Hepatocyte (in vitro differentiated cells): ENCODE data around the gene MSRB1. TPM values are rescaled to one million over a fixed set of nuclear protein-coding genes. Genes with fewer than 3 reads are reported as not detected.
A peak's percentile ranks its signal among the peaks of the same experiment; 100 is the strongest.

Experiments used
- DNase-seq: peaks from one replicate; pipeline ENCODE4 v3.0.0-alpha.2; 2016; ENCODE audit warnings: low spot score
- H2AFZ ChIP-seq: fragments of 200-600 bp; sonication (generic); 2 replicates; pipeline ENCODE4 v1.6.0; 2016; ENCODE audit warnings: antibody characterized with exemption, mild to moderate bottlenecking
- H3K27ac ChIP-seq: fragments of 200-600 bp; sonication (generic); 2 replicates; pipeline ENCODE4 v1.5.1; 2016; ENCODE audit warnings: mild to moderate bottlenecking
- H3K27me3 ChIP-seq: fragments of 200-600 bp; sonication (generic); 2 replicates; pipeline ENCODE4 v1.6.1; 2016
- H3K36me3 ChIP-seq: fragments of 200-600 bp; sonication (generic); replicated peaks from 2 replicates; pipeline ENCODE4 v1.5.1; 2016; ENCODE audit warnings: low read depth; ENCODE audit not compliant: insufficient read depth
- H3K4me1 ChIP-seq: fragments of 200-600 bp; sonication (generic); 2 replicates; pipeline ENCODE4 v1.5.1; 2016; ENCODE audit warnings: mild to moderate bottlenecking, moderate library complexity; ENCODE audit not compliant: insufficient read depth
- H3K4me2 ChIP-seq: fragments of 200-600 bp; sonication (generic); 2 replicates; pipeline ENCODE4 v1.6.0; 2016
- H3K4me3 ChIP-seq: fragments of 200-600 bp; sonication (generic); 2 replicates; pipeline ENCODE4 v1.5.1; 2016; ENCODE audit warnings: mild to moderate bottlenecking
- H3K79me2 ChIP-seq: fragments of 200-600 bp; sonication (generic); 2 replicates; pipeline ENCODE4 v1.6.0; 2017; ENCODE audit warnings: mild to moderate bottlenecking
- H3K9me2 ChIP-seq: fragments of 200-600 bp; sonication (generic); replicated peaks from 2 replicates; pipeline ENCODE4 v1.6.0; 2017; ENCODE audit warnings: mild to moderate bottlenecking; ENCODE audit not compliant: insufficient read depth
- H3K9me3 ChIP-seq: fragments of 200-600 bp; sonication (generic); 2 replicates; pipeline ENCODE4 v1.5.1; 2016; ENCODE audit warnings: low read depth, mild to moderate bottlenecking
- H4K20me1 ChIP-seq: fragments of 200-600 bp; sonication (generic); 2 replicates; pipeline ENCODE4 v1.6.0; 2016; ENCODE audit warnings: mild to moderate bottlenecking; ENCODE audit not compliant: insufficient read depth, poor library complexity, severe bottlenecking
- EZH2 ChIP-seq: fragments of 200-600 bp; sonication (generic); IDR thresholded peaks from 2 replicates; pipeline ENCODE4 v1.6.1; 2016; ENCODE audit warnings: antibody characterized with exemption, mild to moderate bottlenecking, borderline replicate concordance
- EZH2phosphoT487 ChIP-seq: fragments of 200-600 bp; sonication (generic); IDR thresholded peaks from one replicate; pipeline ENCODE4 v1.6.1; 2018; ENCODE audit warnings: antibody characterized with exemption, mild to moderate bottlenecking, low read depth, moderate library complexity; ENCODE audit not compliant: unreplicated experiment, severe bottlenecking
- WGBS: methylation state at CpG from one replicate; pipeline ENCODE4 v1.1.6; 2016; ENCODE audit warnings: low lambda C conversion rate; ENCODE audit errors: missing lambda C conversion rate; 5-methylcytosine and 5-hydroxymethylcytosine counted together
- polyA plus RNA-seq: library from polyadenylated mRNA; unstranded; fragments of >200 nt; fragmentation: Nextera tagmentation; extraction: Ambion mirVana; gene quantifications from 2 replicates; pipeline ENCODE4 v1.2.1, GENCODE V29; 2016
- total RNA-seq: library from RNA; depleted of rRNA; stranded (reverse); fragments of >200 nt; gene quantifications from 2 replicates; pipeline ENCODE4 v1.2.3, GENCODE V29; 2014
- TF ChIP-seq, protein P1 (sequence below): fragments of 200-600 bp; sonication (generic); IDR thresholded peaks from 2 replicates; pipeline ENCODE4 v1.5.1; 2016; ENCODE audit warnings: antibody characterized with exemption, mild to moderate bottlenecking; ENCODE audit not compliant: poor library complexity

The MSRB1 gene
- total and polyA plus RNA-seq, 2 experiments from 2014 or later = 31.3 to 62.4 TPM

DNA sequence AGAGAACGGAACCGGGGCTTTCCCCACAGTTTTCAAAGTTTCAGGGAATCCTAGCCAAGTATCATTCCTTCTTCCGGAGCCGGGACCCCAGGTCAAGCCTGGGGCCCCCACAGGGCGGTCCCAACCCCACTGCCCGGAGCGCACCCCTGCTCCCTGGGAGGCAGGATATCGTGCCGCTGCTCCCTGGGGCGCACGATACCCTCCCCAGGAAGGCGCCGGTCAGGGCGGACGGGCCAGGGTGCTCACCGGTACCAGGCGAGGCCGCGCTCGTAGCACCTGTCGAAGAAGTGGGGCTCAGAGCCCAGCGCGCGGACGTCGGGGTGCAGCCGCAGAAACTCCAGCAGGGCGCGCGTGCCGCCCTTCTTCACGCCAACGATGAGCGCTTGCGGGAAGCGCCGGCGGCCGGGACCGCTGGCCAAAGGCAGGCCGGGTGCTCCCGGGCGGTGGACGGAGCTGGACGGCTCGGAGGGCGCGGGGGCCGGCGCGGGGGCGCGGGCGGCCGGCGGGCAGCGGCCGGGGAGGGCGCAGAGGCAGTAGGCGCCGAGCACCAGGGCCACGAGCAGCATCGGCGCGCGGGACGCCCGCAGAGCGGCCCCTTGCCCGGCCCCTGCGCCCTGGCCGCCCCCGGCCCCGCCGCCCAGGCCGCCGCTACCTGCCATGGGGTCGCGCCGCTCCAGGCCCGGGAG lies 25.2 kb downstream of the MSRB1 start:
- DNase-seq = no peak
- peaks cover 67% of the 10 kb centered on the region for H3K27me3 ChIP-seq

DNA sequence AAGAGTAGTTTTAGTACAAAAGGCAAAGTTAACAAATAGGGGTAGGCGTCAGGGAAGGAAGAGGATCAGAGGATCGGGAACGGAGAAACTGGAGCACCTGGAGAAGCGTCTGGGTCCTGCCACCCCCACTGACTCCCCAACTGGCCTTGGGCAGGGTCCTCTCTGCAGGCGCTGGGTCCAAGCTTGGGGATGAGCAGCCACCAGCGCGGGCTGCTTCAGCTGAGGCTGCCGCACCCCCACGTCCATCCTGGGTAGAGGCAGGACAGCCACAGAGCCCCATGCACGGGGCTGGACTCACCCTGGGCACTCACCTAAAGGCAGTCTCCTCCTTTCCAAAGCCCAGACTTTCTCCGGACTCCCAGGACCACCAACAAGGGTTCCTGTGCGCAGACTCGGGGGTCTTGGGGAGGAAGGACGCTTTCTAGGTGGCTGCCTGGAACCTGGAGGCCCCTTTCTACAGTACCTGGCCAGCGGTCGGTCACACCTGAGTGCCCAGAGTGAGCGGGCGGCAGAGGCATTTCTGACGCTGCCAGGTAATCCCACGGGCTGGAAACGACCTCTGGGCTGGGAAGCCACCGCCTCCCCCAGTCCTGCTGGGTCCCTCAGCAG lies 25.8 kb downstream of the MSRB1 start:
- Histone ChIP-seq H3K9me2 (no peaks in the 10 kb centered on the region), H3K79me2 (no peaks in the 10 kb centered on the region), H3K4me2 (no peak overlapping the region), H4K20me1 (no peaks in the 10 kb centered on the region), H3K4me1 (peaks cover 11% of the 10 kb centered on the region), H3K9me3 (no peaks in the 10 kb centered on the region), H3K36me3 (no peaks in the 10 kb centered on the region), H3K4me3 (no peak overlapping the region), H3K27ac (no peak overlapping the region), H2AFZ (no peak overlapping the region), H3K27me3 (peaks cover 67% of the 10 kb centered on the region)
- TF ChIP-seq EZH2phosphoT487 = no peak
- TF ChIP-seq, protein P1, sequence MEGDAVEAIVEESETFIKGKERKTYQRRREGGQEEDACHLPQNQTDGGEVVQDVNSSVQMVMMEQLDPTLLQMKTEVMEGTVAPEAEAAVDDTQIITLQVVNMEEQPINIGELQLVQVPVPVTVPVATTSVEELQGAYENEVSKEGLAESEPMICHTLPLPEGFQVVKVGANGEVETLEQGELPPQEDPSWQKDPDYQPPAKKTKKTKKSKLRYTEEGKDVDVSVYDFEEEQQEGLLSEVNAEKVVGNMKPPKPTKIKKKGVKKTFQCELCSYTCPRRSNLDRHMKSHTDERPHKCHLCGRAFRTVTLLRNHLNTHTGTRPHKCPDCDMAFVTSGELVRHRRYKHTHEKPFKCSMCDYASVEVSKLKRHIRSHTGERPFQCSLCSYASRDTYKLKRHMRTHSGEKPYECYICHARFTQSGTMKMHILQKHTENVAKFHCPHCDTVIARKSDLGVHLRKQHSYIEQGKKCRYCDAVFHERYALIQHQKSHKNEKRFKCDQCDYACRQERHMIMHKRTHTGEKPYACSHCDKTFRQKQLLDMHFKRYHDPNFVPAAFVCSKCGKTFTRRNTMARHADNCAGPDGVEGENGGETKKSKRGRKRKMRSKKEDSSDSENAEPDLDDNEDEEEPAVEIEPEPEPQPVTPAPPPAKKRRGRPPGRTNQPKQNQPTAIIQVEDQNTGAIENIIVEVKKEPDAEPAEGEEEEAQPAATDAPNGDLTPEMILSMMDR = no peak
- no peak for DNase-seq
- WGBS = 18% methylated on average over 22 of the region's 22 CpGs

More for the DNA sequence above, 25.2 kb downstream of the MSRB1 start:
- 8% methylated on average over 46 of the region's 81 CpGs for WGBS
- H2AFZ ChIP-seq = no peak overlapping the region
- no peaks in the 10 kb centered on the region for H3K9me2 ChIP-seq
- H3K36me3 ChIP-seq = no peaks in the 10 kb centered on the region
- peak overlapping the region; percentile 70 for H3K4me2 ChIP-seq
- H3K27ac ChIP-seq = no peak overlapping the region
- no peak overlapping the region for H3K4me3 ChIP-seq
- H3K79me2 ChIP-seq = no peaks in the 10 kb centered on the region
- TF ChIP-seq, protein P1 = no peak
- peak; percentile 86 for TF ChIP-seq EZH2
- H4K20me1 ChIP-seq = no peaks in the 10 kb centered on the region
- no peaks in the 10 kb centered on the region for H3K9me3 ChIP-seq
- peaks cover 11% of the 10 kb centered on the region for H3K4me1 ChIP-seq

DNA sequence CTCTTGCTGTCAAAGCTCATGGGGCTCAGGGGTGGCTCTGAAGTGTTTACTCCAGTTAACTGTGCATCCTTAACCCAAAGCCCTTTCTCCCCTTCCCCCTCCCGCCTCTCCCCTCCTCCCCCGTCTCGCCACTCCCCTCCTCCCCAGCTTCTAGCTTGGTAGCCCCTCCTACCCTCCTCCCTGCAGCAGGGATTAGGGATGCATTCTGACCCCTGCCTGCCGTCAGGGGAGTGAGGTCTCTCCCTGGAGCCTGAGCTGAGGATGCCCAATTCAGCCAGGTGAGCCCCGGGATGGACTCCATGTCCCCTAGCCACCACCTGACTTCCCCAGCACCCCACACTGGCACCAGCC lies 26.4 kb downstream of the MSRB1 start:
- Histone ChIP-seq H3K4me2 (no peak overlapping the region), H3K79me2 (no peaks in the 10 kb centered on the region), H3K36me3 (no peaks in the 10 kb centered on the region), H2AFZ (no peak overlapping the region), H3K27me3 (peaks cover 64% of the 10 kb centered on the region), H3K4me1 (peaks cover 11% of the 10 kb centered on the region), H4K20me1 (no peaks in the 10 kb centered on the region), H3K27ac (no peak overlapping the region), H3K9me3 (no peaks in the 10 kb centered on the region), H3K4me3 (no peak overlapping the region), H3K9me2 (no peaks in the 10 kb centered on the region)
- DNase-seq = no peak
- TF ChIP-seq, protein P1 = no peak
- TF ChIP-seq EZH2 = no peak
- 25% methylated on average over 2 of the region's 5 CpGs for WGBS
